Kidney glomerular epithelial cell (primary cell): Measurements from ENCODE around the gene TNFAIP1.
"Not testable (repeated sequence)": the region's sequence is repeated elsewhere in the genome, so short reads cannot be mapped to it uniquely, and the experiment has no call there.

Experiments
- DNase-seq: peaks from one replicate; lab custom pipeline; 2025; lab: John Stamatoyannopoulos, UW

Gene TNFAIP1

GRCh38 chr17:28335201-28335958 lies at the start of gene TNFAIP1, which contains the start of gene IFT20:
TNFAIP1 (plus strand) TSS chr17:28335761; CDS start chr17:28339522, 3,761 bp downstream.
IFT20 (minus strand) TSS chr17:28335472; CDS start chr17:28331985, 3,487 bp downstream.
- peak; percentile 100 for DNase-seq

- DNase-seq = no peak
Observed at GRCh38 chr17:28285965-28286364, 49.6 kb upstream of the TNFAIP1 start.

- no peak for DNase-seq
Observed at GRCh38 chr17:28290703-28291102, 44.9 kb upstream of the TNFAIP1 start.

- no peak for DNase-seq
Observed at GRCh38 chr17:28291780-28292330, 43.7 kb upstream of the TNFAIP1 start.

- DNase-seq = not testable (repeated sequence)
Observed at GRCh38 chr17:28292878-28293277, 42.7 kb upstream of the TNFAIP1 start.

GRCh38 chr17:28293994-28294393 lies 41.6 kb upstream of the TNFAIP1 start:
- DNase-seq = no peak

GRCh38 chr17:28295677-28296578 lies 39.6 kb upstream of the TNFAIP1 start:
- no peak for DNase-seq

- DNase-seq = no peak
Observed at GRCh38 chr17:28298449-28298848, 37.1 kb upstream of the TNFAIP1 start.

GRCh38 chr17:28306954-28307401 lies 28.6 kb upstream of the TNFAIP1 start:
- DNase-seq = no peak

GRCh38 chr17:28313841-28314240 lies 21.7 kb upstream of the TNFAIP1 start:
- DNase-seq = no peak

- no peak for DNase-seq
Observed at GRCh38 chr17:28315846-28316705, 19.5 kb upstream of the TNFAIP1 start.

- DNase-seq = no peak
Observed at GRCh38 chr17:28317099-28317965, 18.2 kb upstream of the TNFAIP1 start.

- no peak for DNase-seq
Observed at GRCh38 chr17:28317966-28318758, 17.4 kb upstream of the TNFAIP1 start.

GRCh38 chr17:28318759-28319597 lies 16.6 kb upstream of the TNFAIP1 start, which contains the start of gene TMEM97:
TMEM97 (plus strand) TSS chr17:28319200; CDS start chr17:28319240, 40 bp downstream.
- peak; percentile 94 for DNase-seq

- no peak for DNase-seq
Observed at GRCh38 chr17:28319598-28319935, 16.0 kb upstream of the TNFAIP1 start.

GRCh38 chr17:28320215-28321061 lies 15.1 kb upstream of the TNFAIP1 start:
- no peak for DNase-seq

GRCh38 chr17:28324267-28324745 lies 11.3 kb upstream of the TNFAIP1 start:
- no peak for DNase-seq

GRCh38 chr17:28324781-28325180 lies 10.8 kb upstream of the TNFAIP1 start:
- DNase-seq = no peak
